Hepatocyte (in vitro differentiated cells): ENCODE results near the gene ANKRD1. TPM values are rescaled to one million over a fixed set of nuclear protein-coding genes. Genes with fewer than 3 reads are reported as not detected.
A peak's percentile ranks its signal among the peaks of the same experiment; 100 is the strongest.

ENCODE experiments used
- DNase-seq: peaks from one replicate; pipeline ENCODE4 v3.0.0-alpha.2; 2016; ENCODE audit warnings: low spot score
- H2AFZ ChIP-seq: fragments of 200-600 bp; sonication (generic); 2 replicates; pipeline ENCODE4 v1.6.0; 2016; ENCODE audit warnings: antibody characterized with exemption, mild to moderate bottlenecking
- H3K27ac ChIP-seq: fragments of 200-600 bp; sonication (generic); 2 replicates; pipeline ENCODE4 v1.5.1; 2016; ENCODE audit warnings: mild to moderate bottlenecking
- H3K27me3 ChIP-seq: fragments of 200-600 bp; sonication (generic); 2 replicates; pipeline ENCODE4 v1.6.1; 2016
- H3K36me3 ChIP-seq: fragments of 200-600 bp; sonication (generic); replicated peaks from 2 replicates; pipeline ENCODE4 v1.5.1; 2016; ENCODE audit warnings: low read depth; ENCODE audit not compliant: insufficient read depth
- H3K4me1 ChIP-seq: fragments of 200-600 bp; sonication (generic); 2 replicates; pipeline ENCODE4 v1.5.1; 2016; ENCODE audit warnings: mild to moderate bottlenecking, moderate library complexity; ENCODE audit not compliant: insufficient read depth
- H3K4me2 ChIP-seq: fragments of 200-600 bp; sonication (generic); 2 replicates; pipeline ENCODE4 v1.6.0; 2016
- H3K4me3 ChIP-seq: fragments of 200-600 bp; sonication (generic); 2 replicates; pipeline ENCODE4 v1.5.1; 2016; ENCODE audit warnings: mild to moderate bottlenecking
- H3K79me2 ChIP-seq: fragments of 200-600 bp; sonication (generic); 2 replicates; pipeline ENCODE4 v1.6.0; 2017; ENCODE audit warnings: mild to moderate bottlenecking
- H3K9me2 ChIP-seq: fragments of 200-600 bp; sonication (generic); replicated peaks from 2 replicates; pipeline ENCODE4 v1.6.0; 2017; ENCODE audit warnings: mild to moderate bottlenecking; ENCODE audit not compliant: insufficient read depth
- H3K9me3 ChIP-seq: fragments of 200-600 bp; sonication (generic); 2 replicates; pipeline ENCODE4 v1.5.1; 2016; ENCODE audit warnings: low read depth, mild to moderate bottlenecking
- H4K20me1 ChIP-seq: fragments of 200-600 bp; sonication (generic); 2 replicates; pipeline ENCODE4 v1.6.0; 2016; ENCODE audit warnings: mild to moderate bottlenecking; ENCODE audit not compliant: insufficient read depth, poor library complexity, severe bottlenecking
- EZH2 ChIP-seq: fragments of 200-600 bp; sonication (generic); IDR thresholded peaks from 2 replicates; pipeline ENCODE4 v1.6.1; 2016; ENCODE audit warnings: antibody characterized with exemption, mild to moderate bottlenecking, borderline replicate concordance
- EZH2phosphoT487 ChIP-seq: fragments of 200-600 bp; sonication (generic); IDR thresholded peaks from one replicate; pipeline ENCODE4 v1.6.1; 2018; ENCODE audit warnings: antibody characterized with exemption, mild to moderate bottlenecking, low read depth, moderate library complexity; ENCODE audit not compliant: unreplicated experiment, severe bottlenecking
- WGBS: methylation state at CpG from one replicate; pipeline ENCODE4 v1.1.6; 2016; ENCODE audit warnings: low lambda C conversion rate; ENCODE audit errors: missing lambda C conversion rate; 5-methylcytosine and 5-hydroxymethylcytosine counted together
- polyA plus RNA-seq: library from polyadenylated mRNA; unstranded; fragments of >200 nt; fragmentation: Nextera tagmentation; extraction: Ambion mirVana; gene quantifications from 2 replicates; pipeline ENCODE4 v1.2.1, GENCODE V29; 2016
- total RNA-seq: library from RNA; depleted of rRNA; stranded (reverse); fragments of >200 nt; gene quantifications from 2 replicates; pipeline ENCODE4 v1.2.3, GENCODE V29; 2014
- TF ChIP-seq, protein P1 (sequence below): fragments of 200-600 bp; sonication (generic); IDR thresholded peaks from 2 replicates; pipeline ENCODE4 v1.5.1; 2016; ENCODE audit warnings: antibody characterized with exemption, mild to moderate bottlenecking; ENCODE audit not compliant: poor library complexity

ANKRD1 gene
- total and polyA plus RNA-seq, 2 experiments from 2014 or later = 43.4 to 105 TPM

- no peaks in the 10 kb centered on the region for H3K79me2 ChIP-seq
- H3K36me3 ChIP-seq = no peaks in the 10 kb centered on the region
- H4K20me1 ChIP-seq = no peaks in the 10 kb centered on the region
- no peak overlapping the region for H3K27ac ChIP-seq
- no peaks in the 10 kb centered on the region for H3K9me3 ChIP-seq
- H3K9me2 ChIP-seq = no peaks in the 10 kb centered on the region
- TF ChIP-seq, protein P1, sequence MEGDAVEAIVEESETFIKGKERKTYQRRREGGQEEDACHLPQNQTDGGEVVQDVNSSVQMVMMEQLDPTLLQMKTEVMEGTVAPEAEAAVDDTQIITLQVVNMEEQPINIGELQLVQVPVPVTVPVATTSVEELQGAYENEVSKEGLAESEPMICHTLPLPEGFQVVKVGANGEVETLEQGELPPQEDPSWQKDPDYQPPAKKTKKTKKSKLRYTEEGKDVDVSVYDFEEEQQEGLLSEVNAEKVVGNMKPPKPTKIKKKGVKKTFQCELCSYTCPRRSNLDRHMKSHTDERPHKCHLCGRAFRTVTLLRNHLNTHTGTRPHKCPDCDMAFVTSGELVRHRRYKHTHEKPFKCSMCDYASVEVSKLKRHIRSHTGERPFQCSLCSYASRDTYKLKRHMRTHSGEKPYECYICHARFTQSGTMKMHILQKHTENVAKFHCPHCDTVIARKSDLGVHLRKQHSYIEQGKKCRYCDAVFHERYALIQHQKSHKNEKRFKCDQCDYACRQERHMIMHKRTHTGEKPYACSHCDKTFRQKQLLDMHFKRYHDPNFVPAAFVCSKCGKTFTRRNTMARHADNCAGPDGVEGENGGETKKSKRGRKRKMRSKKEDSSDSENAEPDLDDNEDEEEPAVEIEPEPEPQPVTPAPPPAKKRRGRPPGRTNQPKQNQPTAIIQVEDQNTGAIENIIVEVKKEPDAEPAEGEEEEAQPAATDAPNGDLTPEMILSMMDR = no peak
- TF ChIP-seq EZH2phosphoT487 (no peak), EZH2 (no peak)
- no peak overlapping the region for H3K4me3 ChIP-seq
- H2AFZ ChIP-seq = no peak overlapping the region
- 92% methylated on average over 6 of the region's 6 CpGs for WGBS
- no peak overlapping the region for H3K4me2 ChIP-seq
- peaks cover 6% of the 10 kb centered on the region for H3K4me1 ChIP-seq
- no peaks in the 10 kb centered on the region for H3K27me3 ChIP-seq
- DNase-seq = no peak
These were observed 18.8 kb upstream of the ANKRD1 start for GRCh38 chr10:90939648-90940047.

DNA sequence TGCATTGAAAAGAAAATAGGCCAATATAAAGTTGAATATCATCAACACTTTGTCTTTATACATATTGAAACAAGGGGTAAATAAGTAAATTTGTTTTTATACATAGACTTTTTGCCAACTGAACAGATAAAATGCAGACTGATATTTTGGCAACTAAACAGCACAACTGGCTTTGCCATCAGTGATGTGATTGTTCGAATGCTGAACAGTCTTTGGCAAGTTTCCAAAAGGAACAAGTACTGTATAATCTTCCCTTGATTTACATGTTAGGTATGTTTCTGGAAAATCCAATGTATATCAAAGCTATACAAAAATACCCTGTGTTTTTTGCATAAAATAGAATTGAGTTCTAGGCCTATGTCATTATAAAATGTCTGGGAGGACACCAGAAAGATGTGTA lies 18.2 kb upstream of the ANKRD1 start:
- no peaks in the 10 kb centered on the region for H3K27me3 ChIP-seq
- no peak overlapping the region for H3K4me2 ChIP-seq
- H3K9me3 ChIP-seq = no peaks in the 10 kb centered on the region
- H3K36me3 ChIP-seq = no peaks in the 10 kb centered on the region
- DNase-seq = no peak
- H2AFZ ChIP-seq = no peak overlapping the region
- H4K20me1 ChIP-seq = no peaks in the 10 kb centered on the region
- no peaks in the 10 kb centered on the region for H3K9me2 ChIP-seq
- WGBS = 79% methylated on average over 1 of the region's 1 CpG
- peaks cover 6% of the 10 kb centered on the region for H3K4me1 ChIP-seq
- H3K4me3 ChIP-seq = no peak overlapping the region
- H3K79me2 ChIP-seq = no peaks in the 10 kb centered on the region
- H3K27ac ChIP-seq = no peak overlapping the region
- TF ChIP-seq, protein P1 = no peak
- no peak for TF ChIP-seq EZH2
- TF ChIP-seq EZH2phosphoT487 = no peak

DNA sequence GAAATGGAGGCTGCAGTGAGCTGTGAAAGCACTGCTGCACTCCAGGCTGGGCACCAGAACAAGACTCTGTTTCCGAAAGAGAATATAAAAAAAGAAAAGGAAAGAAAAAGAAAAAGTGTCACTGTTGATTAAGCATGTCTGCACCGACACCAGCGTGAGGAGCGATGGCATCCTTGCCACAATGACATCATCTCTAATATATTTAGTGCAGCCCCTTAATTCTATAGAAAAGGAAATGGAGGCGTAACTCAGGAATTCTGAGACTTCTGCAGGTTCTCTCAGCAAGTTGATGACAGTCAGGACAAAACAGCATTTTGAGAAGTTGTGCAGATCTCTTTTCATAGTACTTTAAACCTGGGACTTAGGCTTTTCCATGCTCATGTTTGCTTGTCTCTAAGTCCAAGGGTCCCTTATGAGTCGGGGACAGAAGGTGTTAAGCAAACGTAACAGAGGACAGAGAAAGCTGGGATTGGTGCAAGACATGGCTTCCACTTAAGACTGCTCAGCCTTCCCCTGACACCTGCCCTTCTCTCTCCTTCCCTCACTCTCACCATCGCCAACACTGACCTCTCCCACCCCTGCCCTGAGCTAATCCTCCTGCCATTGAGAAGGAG lies 16.9 kb upstream of the ANKRD1 start:
- H3K36me3 ChIP-seq = no peaks in the 10 kb centered on the region
- TF ChIP-seq, protein P1 = no peak
- TF ChIP-seq EZH2 (no peak), EZH2phosphoT487 (no peak)
- H3K4me2 ChIP-seq = no peak overlapping the region
- no peaks in the 10 kb centered on the region for H3K9me3 ChIP-seq
- 64% methylated on average over 8 of the region's 8 CpGs for WGBS
- no peak overlapping the region for H3K4me3 ChIP-seq
- no peaks in the 10 kb centered on the region for H3K79me2 ChIP-seq
- no peak overlapping the region for H2AFZ ChIP-seq
- peak overlapping the region; percentile 58 for H3K27ac ChIP-seq
- peaks cover 6% of the 10 kb centered on the region for H3K4me1 ChIP-seq
- no peak for DNase-seq
- H3K9me2 ChIP-seq = no peaks in the 10 kb centered on the region
- no peaks in the 10 kb centered on the region for H3K27me3 ChIP-seq
- no peaks in the 10 kb centered on the region for H4K20me1 ChIP-seq

GRCh38 chr10:90936276-90936659 lies 15.4 kb upstream of the ANKRD1 start:
- Histone ChIP-seq H3K4me2 (no peak overlapping the region), H3K79me2 (no peaks in the 10 kb centered on the region), H3K4me3 (no peak overlapping the region), H3K36me3 (no peaks in the 10 kb centered on the region), H3K27ac (no peak overlapping the region), H3K4me1 (peaks cover 14% of the 10 kb centered on the region), H3K9me3 (no peaks in the 10 kb centered on the region), H4K20me1 (no peaks in the 10 kb centered on the region), H2AFZ (no peak overlapping the region), H3K9me2 (no peaks in the 10 kb centered on the region), H3K27me3 (no peaks in the 10 kb centered on the region)
- TF ChIP-seq, protein P1 = no peak
- TF ChIP-seq EZH2phosphoT487 (no peak), EZH2 (no peak)
- 82% methylated on average over 2 of the region's 2 CpGs for WGBS
- no peak for DNase-seq
